Stimulated activated CD8-positive, alpha-beta memory T cell treated with anti-CD3 and anti-CD28 coated beads, Interleukin-7, amount 100 ng/mL, for 48 hours (primary cell): ENCODE data around the gene BRMS1.
A peak's percentile ranks its signal among the peaks of the same experiment; 100 is the strongest.
"Not testable (repeated sequence)": the region's sequence is repeated elsewhere in the genome, so short reads cannot be mapped to it uniquely, and the experiment has no call there.

Experiments used
- DNase-seq, 2 donors: peaks; one replicate each; pipeline ENCODE4 v3.0.0-alpha.2; 2020; ENCODE audit warnings: low read depth in 1 of 2; ENCODE audit errors: extremely low read depth in 1 of 2

BRMS1 gene

DNA sequence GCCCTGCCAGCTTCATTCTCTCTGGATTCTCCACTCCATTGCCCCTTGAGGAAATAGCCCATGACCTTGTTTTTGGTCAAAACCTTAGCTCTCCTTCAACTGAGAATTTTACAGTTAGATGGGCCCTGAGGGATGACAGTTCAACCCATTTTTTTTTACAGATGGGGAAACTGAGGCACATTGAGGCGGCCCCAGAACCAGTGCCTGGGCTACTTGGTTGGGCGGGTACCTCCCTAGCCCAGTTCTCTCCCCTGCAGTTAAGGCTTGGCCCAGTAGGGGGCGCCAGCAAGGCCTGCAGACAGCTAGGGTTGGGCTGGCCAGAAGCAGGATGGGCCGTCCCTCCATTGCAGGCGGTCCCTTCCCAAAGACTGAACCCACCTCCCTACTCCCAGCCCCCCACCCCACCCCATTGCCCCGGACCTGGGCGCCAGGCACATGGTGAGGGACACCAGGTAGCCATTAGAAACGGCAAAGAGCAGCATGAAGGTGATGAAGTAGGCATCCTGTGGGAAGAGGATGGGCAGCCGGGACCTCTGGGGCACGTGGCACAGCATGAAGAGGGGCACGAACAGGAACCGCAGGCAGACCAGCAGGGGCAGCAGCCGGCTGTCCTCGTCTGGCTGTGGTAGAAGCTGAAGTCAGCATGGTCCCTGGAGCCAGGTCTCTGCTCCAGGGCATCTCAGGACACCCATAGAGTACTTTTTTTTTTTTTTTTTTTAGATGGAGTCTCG lies 19.1 kb upstream of the BRMS1 start:
- peak; percentile 49 to 64 for DNase-seq

GRCh38 chr11:66363187-66363601 lies 18.3 kb upstream of the BRMS1 start:
- DNase-seq = no peak

GRCh38 chr11:66362481-66363147 lies 17.7 kb upstream of the BRMS1 start:
- no peak for DNase-seq

- no peak for DNase-seq
These were observed 16.6 kb upstream of the BRMS1 start for GRCh38 chr11:66361502-66361941.

DNA sequence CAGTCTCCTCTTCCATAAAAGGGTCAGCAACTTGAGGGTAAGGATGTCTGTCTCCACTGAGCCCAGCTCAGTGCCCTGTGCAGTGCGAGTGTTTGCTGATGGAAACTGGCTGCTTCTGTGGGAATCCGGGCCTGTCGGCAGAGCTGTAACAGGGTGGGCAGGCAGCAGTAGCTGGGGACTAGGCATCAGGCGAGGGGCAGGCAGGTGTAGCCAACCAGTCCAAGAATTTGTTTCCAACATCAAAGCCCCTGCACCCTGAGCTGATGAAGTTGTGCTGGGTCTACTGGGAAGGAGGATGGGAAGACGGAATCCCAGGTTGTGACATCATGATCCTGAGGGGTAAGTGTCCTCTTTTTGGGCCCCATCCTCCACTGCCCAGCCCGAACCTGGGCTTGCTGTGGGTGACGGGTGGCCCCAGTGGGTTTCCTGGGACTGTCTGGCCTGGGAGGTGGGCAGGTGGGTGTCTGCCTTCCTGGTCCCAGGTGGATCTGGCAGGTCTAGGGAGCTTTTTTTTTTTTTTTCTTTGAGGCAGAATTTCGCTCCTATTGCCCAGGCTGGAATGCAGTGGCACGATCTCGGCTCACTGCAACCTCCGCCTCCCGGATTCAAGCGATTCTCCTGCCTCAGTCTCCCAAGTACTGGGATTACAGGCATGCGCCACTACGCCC lies 15.6 kb upstream of the BRMS1 start:
- DNase-seq = no peak

DNA sequence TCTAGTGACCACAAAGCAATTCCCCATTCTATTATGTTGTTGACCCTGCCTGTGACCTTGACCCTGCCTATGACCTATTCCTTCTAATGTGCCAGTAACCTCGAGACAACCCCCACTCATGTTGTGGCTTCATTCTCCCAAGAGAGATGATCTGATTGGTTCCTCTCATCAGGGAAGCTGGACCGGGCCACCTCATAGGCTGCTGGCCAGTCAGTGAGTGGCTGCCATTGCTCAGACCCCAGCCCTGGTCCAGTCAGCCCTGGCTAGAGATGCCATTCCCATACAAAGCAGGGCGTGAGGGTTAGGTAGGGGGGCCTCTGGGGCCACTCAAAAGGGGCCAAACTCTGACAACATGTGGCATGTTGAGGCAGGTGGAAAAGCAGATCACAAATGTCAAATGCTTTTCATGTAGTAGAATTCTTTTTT lies 14.8 kb upstream of the BRMS1 start:
- DNase-seq = no peak

DNA sequence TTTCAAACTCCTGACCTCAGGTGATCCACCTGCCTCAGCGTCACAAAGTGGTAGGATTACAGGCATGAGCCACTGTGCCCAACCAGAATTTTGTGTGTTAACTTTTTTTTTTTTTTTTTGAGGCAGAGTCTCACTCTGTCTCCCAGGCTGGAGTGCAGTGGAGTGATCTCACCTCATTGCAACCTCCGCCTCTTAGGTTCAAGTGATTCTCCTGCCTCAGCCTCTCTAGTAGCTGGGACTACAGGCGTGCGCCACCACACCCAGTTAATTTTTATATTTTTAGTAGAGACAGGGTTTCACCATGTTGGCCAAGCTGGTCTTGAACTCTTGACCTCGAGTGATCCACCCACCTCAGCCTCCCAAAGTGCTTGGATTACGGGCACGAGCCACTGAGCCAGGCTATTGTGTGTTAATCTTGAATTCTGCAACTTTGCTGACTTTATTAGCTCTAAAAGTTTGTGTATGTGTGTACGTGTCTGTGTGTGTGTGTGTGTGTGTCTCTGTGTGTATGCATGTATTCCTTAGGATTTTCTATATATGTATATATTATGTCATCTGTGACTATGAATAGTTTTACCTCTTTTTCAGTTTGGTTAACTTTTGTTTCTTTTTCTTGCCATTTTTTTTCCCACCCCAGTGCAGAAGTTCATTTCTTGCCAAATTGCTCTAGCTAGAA lies 5.8 kb upstream of the BRMS1 start:
- not testable (repeated sequence) for DNase-seq

GRCh38 chr11:66349084-66349386 lies 4.1 kb upstream of the BRMS1 start:
- no peak for DNase-seq

DNA sequence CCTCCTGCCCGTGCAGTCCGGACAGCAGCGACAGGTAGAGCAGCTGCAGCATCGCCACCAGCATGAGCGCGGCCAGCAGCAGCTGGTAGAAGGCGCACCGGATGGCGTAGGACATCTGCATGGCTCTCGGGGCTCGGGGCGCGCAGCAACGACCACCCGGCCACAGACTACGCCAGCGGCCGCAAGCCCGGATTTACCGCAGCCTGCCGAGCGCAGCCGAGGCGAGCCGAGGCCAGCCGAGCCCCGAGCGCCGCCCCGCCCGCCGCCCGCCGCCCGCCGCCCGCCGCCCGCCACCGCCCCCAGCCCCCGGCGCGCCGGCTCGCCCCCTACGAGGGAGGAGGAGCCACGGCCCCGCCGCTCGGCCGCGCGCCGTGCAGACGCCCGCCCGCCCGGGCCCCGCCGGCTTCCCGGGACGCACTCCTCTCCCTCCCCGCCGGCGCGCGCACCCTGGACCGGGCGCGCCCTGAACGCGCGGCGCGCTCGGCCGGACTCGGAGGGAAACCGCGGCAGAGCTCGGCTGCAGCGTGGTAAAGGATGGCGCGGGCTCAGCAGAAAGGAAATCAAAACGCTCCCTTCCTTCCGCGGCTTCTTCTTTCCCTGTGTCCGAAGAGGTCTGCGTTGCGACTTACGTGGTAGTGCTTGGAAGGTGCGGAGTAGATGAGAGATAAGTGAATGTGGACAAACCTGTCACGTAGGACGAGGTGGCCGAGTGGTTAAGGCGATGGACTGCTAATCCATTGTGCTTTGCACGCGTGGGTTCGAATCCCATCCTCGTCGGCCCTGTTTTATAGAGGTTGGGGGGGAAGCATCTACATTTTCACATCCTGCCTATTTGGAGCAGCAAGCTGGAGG lies 2.7 kb upstream of the BRMS1 start, which contains the start of gene B4GAT1:
TSS of gene B4GAT1 (minus strand) at position 205 of the 852 bp plus-strand sequence. CDS start at position 121, 84 bp downstream.
- DNase-seq = peak; percentile 65 to 80

DNA sequence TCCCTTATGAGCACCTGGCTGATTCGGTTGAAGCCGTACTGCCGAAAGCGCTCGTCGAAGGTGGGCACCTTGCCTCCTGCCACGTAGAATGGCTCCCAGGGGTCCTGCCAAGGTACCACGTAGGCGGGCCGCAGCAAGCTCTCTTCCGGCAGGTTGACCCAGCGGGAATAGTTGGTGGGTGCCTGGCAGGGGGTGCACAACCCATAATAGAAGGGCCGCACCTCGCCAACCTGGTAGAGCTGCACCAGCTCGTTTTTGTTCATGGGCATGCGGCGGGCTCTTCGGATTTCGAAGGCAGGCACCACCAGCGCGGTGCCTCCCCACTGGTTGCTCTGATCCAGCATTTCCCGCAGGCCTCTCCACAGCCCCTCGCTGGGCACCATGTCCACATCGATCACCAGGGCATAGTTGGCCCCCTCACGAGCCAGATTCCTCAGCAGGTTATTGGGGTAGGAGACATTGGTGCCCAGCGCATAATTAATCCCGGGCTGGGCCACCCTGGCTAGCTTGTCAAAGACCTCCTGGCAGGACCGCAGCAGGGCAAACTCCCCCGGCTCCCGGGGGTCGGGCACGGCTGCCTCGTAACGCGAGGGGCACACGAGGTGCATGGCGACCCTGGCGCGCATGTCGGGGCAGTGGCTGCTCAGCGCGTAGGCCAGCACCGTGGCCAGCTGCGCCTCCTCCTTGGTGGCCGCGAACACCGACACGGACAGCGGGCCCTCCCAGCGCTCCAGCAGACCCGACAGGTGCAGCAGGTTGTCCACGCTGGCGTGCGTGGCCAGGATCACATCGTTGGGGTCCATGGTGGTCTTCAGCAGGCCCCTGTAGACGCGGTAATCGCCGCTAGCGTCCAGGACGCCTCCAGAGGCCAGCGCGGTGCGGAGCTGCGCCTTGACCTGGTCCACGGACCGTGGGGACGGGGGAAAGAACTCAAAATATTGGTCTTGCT lies 1.8 kb upstream of the BRMS1 start:
- DNase-seq = no peak

DNA sequence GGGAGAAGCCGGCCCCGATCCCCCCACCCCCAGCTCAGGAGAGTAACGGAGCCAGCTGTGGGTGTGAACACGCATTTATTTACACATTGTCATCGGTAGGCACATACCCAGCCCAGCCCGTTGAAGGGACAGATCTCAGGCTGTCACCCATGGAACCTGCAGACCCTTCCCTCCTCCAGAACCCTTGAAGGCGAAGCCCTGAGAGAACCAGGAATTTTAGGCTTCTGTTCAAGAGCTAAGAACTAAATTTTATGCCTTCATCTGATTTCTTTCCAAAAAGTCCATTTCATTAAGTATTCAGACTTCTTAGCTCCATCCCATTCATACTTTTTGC lies 379 bp upstream of the BRMS1 start:
- DNase-seq = no peak

DNA sequence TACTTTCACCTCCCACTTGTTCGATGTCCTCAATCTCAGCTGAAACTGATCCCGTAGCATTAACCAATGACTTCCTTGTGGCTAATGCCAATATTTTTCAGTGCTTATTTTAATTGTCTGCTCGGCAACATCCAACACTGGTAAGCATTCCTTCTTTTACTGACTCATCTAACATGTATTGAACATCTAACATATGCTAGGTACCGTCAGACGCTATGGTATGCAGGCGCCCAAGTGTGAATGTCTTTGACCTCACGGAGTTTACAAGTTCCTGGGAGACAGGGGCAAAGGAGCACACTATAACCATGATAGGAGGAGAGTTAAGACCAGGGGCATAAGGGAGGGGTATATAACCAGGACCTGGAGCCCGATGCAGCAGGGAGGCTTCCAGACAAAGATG lies 1.7 kb downstream of the BRMS1 start:
- DNase-seq = no peak

DNA sequence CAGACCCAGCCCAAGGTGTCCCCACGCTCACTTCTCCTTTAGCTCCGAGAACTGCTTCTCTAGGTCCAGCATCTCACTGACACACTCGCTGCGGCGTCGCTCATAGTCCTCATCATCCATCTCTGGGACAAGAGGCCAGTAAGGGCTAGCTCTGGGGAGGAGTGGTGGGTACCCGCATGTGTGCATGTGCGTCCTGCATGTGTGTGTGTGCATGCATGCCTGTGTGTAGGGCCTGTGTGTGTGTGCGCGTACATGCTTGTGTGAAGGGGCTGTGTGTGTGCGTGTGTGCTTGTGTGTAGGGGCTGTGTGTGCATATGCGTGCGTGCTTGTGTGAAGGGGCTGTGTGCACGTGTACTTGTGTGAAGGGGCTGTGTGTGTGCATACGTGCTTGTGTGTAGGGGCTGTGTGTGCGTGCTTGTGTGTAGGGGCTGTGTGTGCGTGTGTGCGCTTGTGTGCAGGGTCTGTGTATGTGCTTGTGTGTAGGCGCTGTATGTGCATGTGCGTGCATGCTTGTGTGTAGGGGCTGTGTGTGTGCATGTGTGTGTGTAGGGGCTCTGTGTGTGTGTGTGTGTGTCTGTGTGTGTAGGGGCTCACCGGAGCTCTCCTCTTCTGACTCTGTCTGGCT lies 3.3 kb downstream of the BRMS1 start:
- no peak for DNase-seq

DNA sequence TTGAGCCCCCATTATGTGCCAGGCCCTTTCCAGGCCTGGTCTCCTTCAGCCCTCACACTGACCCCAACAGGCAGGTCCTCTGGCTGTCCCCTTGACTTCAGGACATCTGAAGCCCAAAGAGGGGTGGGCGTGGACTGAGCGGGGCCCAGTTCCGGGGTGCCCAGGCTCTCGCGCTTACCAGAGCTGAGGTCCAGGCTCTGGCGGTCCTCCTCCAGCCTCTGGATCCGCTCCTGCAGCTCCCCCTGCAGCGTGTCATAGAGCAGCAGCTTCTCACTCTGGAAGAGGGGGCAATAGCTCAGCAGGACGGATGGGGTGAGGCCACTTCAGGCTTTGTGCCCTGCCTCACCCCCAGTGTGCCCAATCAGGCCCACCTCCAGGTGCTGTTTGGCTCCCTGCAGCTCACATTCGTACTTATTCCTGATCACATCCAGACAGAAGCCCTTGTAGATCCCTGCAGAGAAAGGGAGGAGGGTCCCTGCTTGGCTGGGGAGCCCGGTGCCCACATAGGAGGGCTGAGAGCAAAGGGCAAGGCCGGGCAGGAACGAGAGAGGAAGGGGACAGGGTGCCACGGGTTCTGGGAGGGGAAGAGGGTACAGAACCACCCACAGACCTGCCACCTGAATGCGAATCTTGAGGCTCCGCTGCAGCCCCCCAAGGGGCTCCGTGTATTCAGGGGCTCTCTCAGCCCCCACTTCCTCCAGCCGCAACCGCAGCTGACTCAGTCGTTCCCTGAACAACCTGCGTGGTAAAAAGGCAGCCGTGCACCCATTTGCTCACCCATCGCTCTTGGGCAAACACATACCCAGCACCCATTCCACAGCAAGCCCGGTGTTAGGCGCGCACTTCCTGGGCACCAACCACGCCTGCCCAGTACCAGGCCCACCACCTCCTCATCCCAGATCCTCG lies 4.1 kb downstream of the BRMS1 start:
- no peak for DNase-seq

DNA sequence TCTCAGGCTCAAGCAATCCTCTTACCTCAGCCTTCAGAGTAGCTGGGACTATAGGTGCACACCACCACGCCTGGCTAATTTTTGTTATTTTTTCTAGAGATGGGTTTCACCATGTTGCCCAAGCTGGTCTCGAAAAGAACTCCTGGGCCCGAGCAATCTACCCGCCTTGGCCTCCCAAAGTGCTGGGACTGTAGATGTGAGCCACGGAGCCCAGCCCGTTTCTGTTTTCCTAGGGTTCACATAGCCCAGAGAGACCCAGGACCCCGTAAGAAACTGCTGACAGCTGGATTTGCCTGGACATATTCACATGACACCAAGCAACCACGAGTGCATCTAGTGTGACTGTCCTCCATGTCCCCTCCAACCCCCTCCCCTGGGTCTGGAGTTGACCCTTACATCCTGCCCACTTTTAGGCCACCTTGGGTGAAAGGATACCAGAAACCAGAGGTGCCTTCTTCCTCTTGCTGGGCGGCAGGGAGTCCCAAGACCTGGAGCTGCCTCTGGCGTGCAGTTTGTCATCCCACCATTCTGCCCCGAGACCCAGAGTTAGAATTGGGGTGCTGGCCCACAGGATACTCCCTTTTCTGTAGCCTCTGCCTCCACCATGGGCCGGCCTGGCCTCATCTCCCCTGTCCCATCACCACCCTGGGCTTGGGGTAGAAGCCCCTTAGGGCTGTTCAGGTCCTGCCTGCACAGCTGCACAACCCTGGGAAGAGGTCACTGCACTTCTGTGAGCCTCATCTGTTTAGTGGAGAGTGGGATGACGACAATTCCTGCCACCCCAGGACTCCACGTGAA lies 5.0 kb downstream of the BRMS1 start:
- DNase-seq = no peak

GRCh38 chr11:66339162-66339675 lies 5.7 kb downstream of the BRMS1 start:
- no peak for DNase-seq
